ENCODE data around the gene HSPB9.
"Not testable (repeated sequence)": the region's sequence is repeated elsewhere in the genome, so short reads cannot be mapped to it uniquely, and the experiment has no call there.

Gene HSPB9

GRCh38 chr17:42120161-42120769, 2.3 kb upstream of the HSPB9 start:
- DNase-seq, result no peak

- DNase-seq, result peak; percentile 79
Measured at GRCh38 chr17:42120770-42121769, 1.5 kb upstream of the HSPB9 start, which contains the start of gene KAT2A. Gene KAT2A (minus strand): TSS chr17:42121367. CDS start chr17:42121304, 63 bp downstream.

- DNase-seq, result no peak
Measured at GRCh38 chr17:42124256-42124655, 1.7 kb downstream of the HSPB9 start.

GRCh38 chr17:42125565-42125964, 3.0 kb downstream of the HSPB9 start:
- no peak for DNase-seq

- no peak for DNase-seq
Measured at GRCh38 chr17:42126836-42127235, 4.2 kb downstream of the HSPB9 start.

GRCh38 chr17:42127414-42127813, 4.8 kb downstream of the HSPB9 start:
- DNase-seq, result no peak

GRCh38 chr17:42129109-42129837, 6.7 kb downstream of the HSPB9 start:
- no peak for DNase-seq

- no peak for DNase-seq
Measured at GRCh38 chr17:42130310-42130936, 7.8 kb downstream of the HSPB9 start.

GRCh38 chr17:42131232-42131631, 8.6 kb downstream of the HSPB9 start:
- no peak for DNase-seq

- peak; percentile 24 for DNase-seq
Measured at GRCh38 chr17:42131981-42132432, 9.4 kb downstream of the HSPB9 start.

- peak; percentile 37 for DNase-seq
Measured at GRCh38 chr17:42132941-42133340, 10.3 kb downstream of the HSPB9 start.

- DNase-seq, result no peak
Measured at GRCh38 chr17:42133461-42134041, 10.9 kb downstream of the HSPB9 start.

- DNase-seq, result no peak
Measured at GRCh38 chr17:42135151-42135550, 12.5 kb downstream of the HSPB9 start.

GRCh38 chr17:42135664-42136653, 13.4 kb downstream of the HSPB9 start:
- DNase-seq, result no peak

- DNase-seq, result no peak
Measured at GRCh38 chr17:42136654-42137051, 14.0 kb downstream of the HSPB9 start.

- no peak for DNase-seq
Measured at GRCh38 chr17:42138749-42139492, 16.3 kb downstream of the HSPB9 start.

GRCh38 chr17:42140690-42141089, 18.1 kb downstream of the HSPB9 start:
- DNase-seq, result not testable (repeated sequence)

GRCh38 chr17:42141382-42141781, 18.8 kb downstream of the HSPB9 start:
- no peak for DNase-seq

GRCh38 chr17:42142371-42142896, 19.8 kb downstream of the HSPB9 start:
- no peak for DNase-seq

GRCh38 chr17:42143138-42143537, 20.5 kb downstream of the HSPB9 start:
- not testable (repeated sequence) for DNase-seq

Measured in KG1 (cell line).